PFSK-1 (cell line): Measurements from ENCODE around the gene TEAD4.

Experiments used
- FOXP2 ChIP-seq: optimal IDR thresholded peaks from 2 replicates; pipeline ENCODE3; 2011; ENCODE audit warnings: borderline replicate concordance, control low read depth, inconsistent platforms; ENCODE audit not compliant: insufficient read depth; ENCODE audit errors: extremely low read length, extremely low read depth
- POLR2AphosphoS5 ChIP-seq: IDR thresholded peaks from 2 replicates; pipeline ENCODE4 v1.6.1; 2012; ENCODE audit warnings: low read depth, mild to moderate bottlenecking, control low read depth, low read length, moderate library complexity
- SIN3A ChIP-seq: IDR thresholded peaks from 2 replicates; pipeline ENCODE4 v1.6.1; 2012; ENCODE audit warnings: mild to moderate bottlenecking, low read length, moderate library complexity, borderline replicate concordance; ENCODE audit not compliant: insufficient read depth
- TAF1 ChIP-seq: IDR thresholded peaks from 2 replicates; pipeline ENCODE4 v1.6.1; 2012; ENCODE audit warnings: low read length, control low read depth, borderline replicate concordance; ENCODE audit not compliant: insufficient read depth
- TF ChIP-seq, protein P1 (sequence below), 2 experiments: IDR thresholded peaks; 2 replicates each; pipeline versions ENCODE4 v1.6.1 to v1.8.0; 2011 to 2012; ENCODE audit warnings: low read depth in 2 of 2, low read length in 2 of 2, control low read depth in 1 of 2, inconsistent platforms in 1 of 2, mild to moderate bottlenecking in 1 of 2, moderate library complexity in 1 of 2; ENCODE audit not compliant: insufficient read depth in 1 of 2

TEAD4 gene

DNA sequence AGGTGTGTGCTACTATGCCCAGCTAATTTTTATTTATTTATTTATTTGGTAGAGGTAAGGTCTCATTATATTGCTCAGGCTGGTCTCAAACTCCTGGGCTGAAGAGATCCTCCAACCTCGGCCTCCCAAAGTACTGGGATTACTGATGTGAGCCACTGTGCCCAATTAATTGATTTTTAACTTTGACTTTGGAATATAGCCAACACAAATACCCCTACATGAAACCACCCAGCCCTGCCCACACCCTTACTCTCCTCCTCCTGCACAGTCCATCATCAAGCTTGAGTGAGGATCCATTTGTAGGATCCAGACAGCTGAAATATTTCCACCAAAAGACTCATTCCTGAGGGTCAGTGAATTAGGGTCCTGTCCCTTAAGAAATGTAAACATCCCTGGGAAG, 3.3 kb upstream of the TEAD4 start:
- TF ChIP-seq POLR2AphosphoS5, result no peak
- TF ChIP-seq FOXP2, result no peak
- no peak for TF ChIP-seq SIN3A
- no peak for TF ChIP-seq TAF1
- TF ChIP-seq, protein P1, sequence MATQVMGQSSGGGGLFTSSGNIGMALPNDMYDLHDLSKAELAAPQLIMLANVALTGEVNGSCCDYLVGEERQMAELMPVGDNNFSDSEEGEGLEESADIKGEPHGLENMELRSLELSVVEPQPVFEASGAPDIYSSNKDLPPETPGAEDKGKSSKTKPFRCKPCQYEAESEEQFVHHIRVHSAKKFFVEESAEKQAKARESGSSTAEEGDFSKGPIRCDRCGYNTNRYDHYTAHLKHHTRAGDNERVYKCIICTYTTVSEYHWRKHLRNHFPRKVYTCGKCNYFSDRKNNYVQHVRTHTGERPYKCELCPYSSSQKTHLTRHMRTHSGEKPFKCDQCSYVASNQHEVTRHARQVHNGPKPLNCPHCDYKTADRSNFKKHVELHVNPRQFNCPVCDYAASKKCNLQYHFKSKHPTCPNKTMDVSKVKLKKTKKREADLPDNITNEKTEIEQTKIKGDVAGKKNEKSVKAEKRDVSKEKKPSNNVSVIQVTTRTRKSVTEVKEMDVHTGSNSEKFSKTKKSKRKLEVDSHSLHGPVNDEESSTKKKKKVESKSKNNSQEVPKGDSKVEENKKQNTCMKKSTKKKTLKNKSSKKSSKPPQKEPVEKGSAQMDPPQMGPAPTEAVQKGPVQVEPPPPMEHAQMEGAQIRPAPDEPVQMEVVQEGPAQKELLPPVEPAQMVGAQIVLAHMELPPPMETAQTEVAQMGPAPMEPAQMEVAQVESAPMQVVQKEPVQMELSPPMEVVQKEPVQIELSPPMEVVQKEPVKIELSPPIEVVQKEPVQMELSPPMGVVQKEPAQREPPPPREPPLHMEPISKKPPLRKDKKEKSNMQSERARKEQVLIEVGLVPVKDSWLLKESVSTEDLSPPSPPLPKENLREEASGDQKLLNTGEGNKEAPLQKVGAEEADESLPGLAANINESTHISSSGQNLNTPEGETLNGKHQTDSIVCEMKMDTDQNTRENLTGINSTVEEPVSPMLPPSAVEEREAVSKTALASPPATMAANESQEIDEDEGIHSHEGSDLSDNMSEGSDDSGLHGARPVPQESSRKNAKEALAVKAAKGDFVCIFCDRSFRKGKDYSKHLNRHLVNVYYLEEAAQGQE (IDR thresholded peaks at IDR 0.05; ENCODE audit: insufficient read depth in 1 of 2, low read depth in 2 of 2, low read length in 2 of 2), result no peak

DNA sequence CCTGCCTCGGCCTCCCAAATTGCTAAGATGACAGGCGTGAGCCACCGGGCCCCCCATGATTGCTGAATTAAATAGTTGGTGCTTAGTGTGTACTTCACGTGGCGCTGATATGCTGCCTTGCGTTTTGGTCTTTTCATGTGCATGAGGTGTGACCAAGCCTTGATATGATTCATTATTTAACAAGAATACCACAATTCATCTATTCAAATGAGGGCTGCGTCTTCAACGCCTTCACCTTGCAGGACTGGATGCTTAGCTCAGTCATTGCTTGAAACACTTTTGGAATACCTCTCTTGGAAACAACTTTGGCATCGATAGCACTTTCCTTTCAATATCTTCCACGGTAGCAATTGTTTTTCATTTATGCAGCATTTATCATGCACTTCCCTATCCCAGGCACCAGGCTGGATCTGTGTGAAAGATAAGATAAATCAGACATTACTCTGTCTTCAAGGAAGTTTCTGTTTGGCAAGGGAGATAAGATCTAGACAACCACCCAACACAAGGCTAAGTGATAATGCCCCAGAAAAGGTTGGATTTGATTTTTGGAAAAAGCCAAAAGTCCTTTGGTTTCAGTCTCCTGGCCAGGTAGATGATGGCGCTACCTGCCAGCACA, 1.3 kb upstream of the TEAD4 start:
- TF ChIP-seq POLR2AphosphoS5 (no peak), SIN3A (no peak), TAF1 (no peak), FOXP2 (no peak)
- TF ChIP-seq, protein P1 (IDR thresholded peaks at IDR 0.05; ENCODE audit: insufficient read depth in 1 of 2, low read depth in 2 of 2, low read length in 2 of 2), result no peak

- TF ChIP-seq SIN3A (peak; percentile 18; the same call in 1 of the 2 replicates), FOXP2 (no peak)
Measured at GRCh38 chr12:2958432-2959191, 585 bp upstream of the TEAD4 start.

GRCh38 chr12:2959505-2960389, 550 bp downstream of the TEAD4 start:
- TF ChIP-seq SIN3A (no peak), FOXP2 (no peak), POLR2AphosphoS5 (no peak), TAF1 (no peak)
- TF ChIP-seq, protein P1 (IDR thresholded peaks at IDR 0.05; ENCODE audit: insufficient read depth in 1 of 2, low read depth in 2 of 2, low read length in 2 of 2), result no peak

- TF ChIP-seq TAF1, result no peak
- TF ChIP-seq SIN3A, result no peak
- TF ChIP-seq POLR2AphosphoS5, result no peak
- no peak for TF ChIP-seq FOXP2
- TF ChIP-seq, protein P1 (IDR thresholded peaks at IDR 0.05; ENCODE audit: insufficient read depth in 1 of 2, low read depth in 2 of 2, low read length in 2 of 2), result no peak
Measured at GRCh38 chr12:2960390-2960956, 1.3 kb downstream of the TEAD4 start.
